HepG2 (cell line): ENCODE results near the gene SKIDA1. TPM values are rescaled to one million over a fixed set of nuclear protein-coding genes. Genes with fewer than 3 reads are reported as not detected.

ENCODE experiments used
- AHR ChIP-seq: IDR thresholded peaks from 2 replicates; pipeline ENCODE4 v1.6.1; 2018; ENCODE audit warnings: missing genetic modification reagents, missing compliant biosample characterization
- ATF6 ChIP-seq: sonication (generic); formaldehyde crosslinking; conservative IDR thresholded peaks from 2 replicates; pipeline ENCODE4 v1.4.0; 2020; ENCODE audit warnings: missing genetic modification reagents
- CHCHD3 ChIP-seq: sonication (generic); formaldehyde crosslinking; IDR thresholded peaks from 2 replicates; pipeline ENCODE4 v1.8.0; 2022; ENCODE audit warnings: mild to moderate bottlenecking, missing genetic modification reagents, moderate library complexity
- DZIP1 ChIP-seq: sonication (generic); formaldehyde crosslinking; IDR thresholded peaks from 2 replicates; pipeline ENCODE4 v1.5.0; 2020; ENCODE audit warnings: mild to moderate bottlenecking, missing genetic modification reagents
- HNF1B ChIP-seq: sonication (generic); formaldehyde crosslinking; IDR thresholded peaks from 2 replicates; pipeline ENCODE4 v1.5.1; 2020; ENCODE audit warnings: mild to moderate bottlenecking, moderate library complexity, missing genetic modification reagents
- KDM2A ChIP-seq: sonication (generic); formaldehyde crosslinking; IDR thresholded peaks from 2 replicates; pipeline ENCODE4 v1.4.0; 2020; ENCODE audit warnings: low read depth, missing genetic modification reagents, borderline replicate concordance
- KLF11 ChIP-seq: IDR thresholded peaks from 2 replicates; pipeline ENCODE4 v1.6.1; 2016; ENCODE audit warnings: missing compliant biosample characterization
- KMT2A ChIP-seq: sonication (generic); formaldehyde crosslinking; IDR thresholded peaks from 2 replicates; pipeline ENCODE4 v1.4.0; 2020; ENCODE audit warnings: missing genetic modification reagents
- MBD4 ChIP-seq: IDR thresholded peaks from 2 replicates; pipeline ENCODE4 v1.6.1; 2012; ENCODE audit warnings: low read length, inconsistent platforms, borderline replicate concordance
- MTF1 ChIP-seq: sonication (generic); formaldehyde crosslinking; IDR thresholded peaks from 2 replicates; pipeline ENCODE4 v1.5.0; 2020; ENCODE audit warnings: missing genetic modification reagents
- PBX2 ChIP-seq: IDR thresholded peaks from 2 replicates; pipeline ENCODE4 v1.6.1; 2016; ENCODE audit warnings: control low read depth
- RFX3 ChIP-seq: IDR thresholded peaks from 2 replicates; pipeline ENCODE4 v1.6.1; 2016; ENCODE audit warnings: missing biosample characterization, missing genetic modification reagents
- SNRNP70 ChIP-seq: fragments of 200-400 bp; formaldehyde crosslinking; IDR thresholded peaks from 2 replicates; pipeline ENCODE4 v1.6.1; 2017; ENCODE audit warnings: mild to moderate bottlenecking, low read depth, low read length, moderate library complexity
- SOX13 ChIP-seq, 3 experiments: fragments of 450-650 bp in 1 of 3; sonication (generic) in 1 of 3; formaldehyde crosslinking in 1 of 3; IDR thresholded peaks in 2 of 3; conservative IDR thresholded peaks in 1 of 3; 2 replicates each; pipeline versions ENCODE4 v1.5.0 to v1.6.1; 2016 to 2020; ENCODE audit warnings: antibody characterized with exemption in 1 of 3, mild to moderate bottlenecking in 1 of 3, missing compliant biosample characterization in 1 of 3, missing genetic modification reagents in 1 of 3, moderate library complexity in 1 of 3
- SYNCRIP ChIP-seq: fragments of 200-400 bp; formaldehyde crosslinking; IDR thresholded peaks from 2 replicates; pipeline ENCODE4 v1.6.1; 2018; ENCODE audit warnings: mild to moderate bottlenecking, low read depth, low read length; ENCODE audit not compliant: insufficient read depth
- ZC3H4 ChIP-seq: sonication (generic); formaldehyde crosslinking; IDR thresholded peaks from 2 replicates; pipeline ENCODE4 v1.4.0; 2020; ENCODE audit warnings: missing genetic modification reagents, borderline replicate concordance
- ZNF275 ChIP-seq: sonication (generic); formaldehyde crosslinking; IDR thresholded peaks from 2 replicates; pipeline ENCODE4 v1.8.0; 2022; ENCODE audit warnings: missing genetic modification reagents, mild to moderate bottlenecking, inconsistent platforms, borderline replicate concordance
- ZNF333 ChIP-seq: sonication (generic); formaldehyde crosslinking; IDR thresholded peaks from 2 replicates; pipeline ENCODE4 v1.4.0; 2020; ENCODE audit warnings: mild to moderate bottlenecking, missing genetic modification reagents, borderline replicate concordance
- ZNF484 ChIP-seq: sonication (generic); formaldehyde crosslinking; IDR thresholded peaks from 2 replicates; pipeline ENCODE4 v1.5.1; 2020; ENCODE audit warnings: mild to moderate bottlenecking, low read depth, missing genetic modification reagents, borderline replicate concordance
- ZNF563 ChIP-seq: sonication (generic); formaldehyde crosslinking; IDR thresholded peaks from 2 replicates; pipeline ENCODE4 v1.8.0; 2022; ENCODE audit warnings: mild to moderate bottlenecking, moderate library complexity, missing genetic modification reagents
- polyA plus RNA-seq, 8 experiments: library from polyadenylated mRNA; depleted of rRNA in 3 of 8; stranded (reverse) in 7 of 8; unstranded in 1 of 8; fragments of >200 nt; fragmentation: Illumina TruSeq in 4 of 8; extraction: Trizol in 4 of 8; gene quantifications; 2 replicates each; pipeline versions ENCODE4 v1.2.1 to v1.2.3, GENCODE V29; 2011 to 2016; ENCODE audit warnings: low read depth in 4 of 8, missing spikeins in 1 of 8, mixed read lengths in 1 of 8; ENCODE audit not compliant: insufficient read depth in 1 of 8
- total RNA-seq, 5 experiments: library from RNA; depleted of rRNA; stranded (reverse); fragments of >200 nt; fragmentation: Illumina TruSeq; extraction: Trizol; gene quantifications; 2 replicates each; pipeline ENCODE4 v1.2.3, GENCODE V29; 2016; ENCODE audit warnings: low read depth in 1 of 5

Gene SKIDA1
- total and polyA plus RNA-seq, 2 of the 13 experiments (the other 11 are each of a cell fraction or from before 2014, with no cell fraction given) = 0.73 to 1.5 TPM

- TF ChIP-seq ZNF333 (CRISPR knock-in tag) = no peak; the same call in 1 of the 2 replicates
- TF ChIP-seq AHR (CRISPR knock-in tag) = no peak; the same call in 1 of the 2 replicates
- no peak for TF ChIP-seq SOX13 (IDR thresholded peaks at IDR 0.05)
- TF ChIP-seq SOX13 (CRISPR knock-in tag; conservative IDR thresholded peaks at IDR 0.05 in 1 of 2, IDR thresholded peaks at IDR 0.05 in 1 of 2) = no peak
- peak; percentile 60; the same call in 1 of the 2 replicates for TF ChIP-seq KMT2A
- no peak for TF ChIP-seq ZNF275
- TF ChIP-seq ZNF484 (CRISPR knock-in tag) = no peak
- no peak for TF ChIP-seq DZIP1 (CRISPR knock-in tag)
- no peak for TF ChIP-seq SYNCRIP
- TF ChIP-seq MBD4 = no peak
- TF ChIP-seq KLF11 (CRISPR knock-in tag) = no peak
- TF ChIP-seq KDM2A (CRISPR knock-in tag) = peak; percentile 57
- no peak for TF ChIP-seq HNF1B (CRISPR knock-in tag)
- TF ChIP-seq MTF1 (CRISPR knock-in tag) = no peak
- 0 out of 2 replicates have a peak, but pooled peaks have one; percentile 37 for TF ChIP-seq ZC3H4
- no peak for TF ChIP-seq RFX3
- peak; percentile 90; the same call in 1 of the 2 replicates for TF ChIP-seq ZNF563 (CRISPR knock-in tag)
- TF ChIP-seq PBX2 (CRISPR knock-in tag) = no peak
- TF ChIP-seq CHCHD3 (CRISPR knock-in tag) = no peak
- TF ChIP-seq ATF6 (CRISPR knock-in tag) = no peak
- TF ChIP-seq SNRNP70 = no peak
Observed at GRCh38 chr10:21526188-21526859, 842 bp upstream of the SKIDA1 start (continued).
